Measurements from ENCODE around the gene FBXL12.
"Not testable (repeated sequence)": the region's sequence is repeated elsewhere in the genome, so short reads cannot be mapped to it uniquely, and the experiment has no call there.

Gene FBXL12, protein sequence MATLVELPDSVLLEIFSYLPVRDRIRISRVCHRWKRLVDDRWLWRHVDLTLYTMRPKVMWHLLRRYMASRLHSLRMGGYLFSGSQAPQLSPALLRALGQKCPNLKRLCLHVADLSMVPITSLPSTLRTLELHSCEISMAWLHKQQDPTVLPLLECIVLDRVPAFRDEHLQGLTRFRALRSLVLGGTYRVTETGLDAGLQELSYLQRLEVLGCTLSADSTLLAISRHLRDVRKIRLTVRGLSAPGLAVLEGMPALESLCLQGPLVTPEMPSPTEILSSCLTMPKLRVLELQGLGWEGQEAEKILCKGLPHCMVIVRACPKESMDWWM

DNA sequence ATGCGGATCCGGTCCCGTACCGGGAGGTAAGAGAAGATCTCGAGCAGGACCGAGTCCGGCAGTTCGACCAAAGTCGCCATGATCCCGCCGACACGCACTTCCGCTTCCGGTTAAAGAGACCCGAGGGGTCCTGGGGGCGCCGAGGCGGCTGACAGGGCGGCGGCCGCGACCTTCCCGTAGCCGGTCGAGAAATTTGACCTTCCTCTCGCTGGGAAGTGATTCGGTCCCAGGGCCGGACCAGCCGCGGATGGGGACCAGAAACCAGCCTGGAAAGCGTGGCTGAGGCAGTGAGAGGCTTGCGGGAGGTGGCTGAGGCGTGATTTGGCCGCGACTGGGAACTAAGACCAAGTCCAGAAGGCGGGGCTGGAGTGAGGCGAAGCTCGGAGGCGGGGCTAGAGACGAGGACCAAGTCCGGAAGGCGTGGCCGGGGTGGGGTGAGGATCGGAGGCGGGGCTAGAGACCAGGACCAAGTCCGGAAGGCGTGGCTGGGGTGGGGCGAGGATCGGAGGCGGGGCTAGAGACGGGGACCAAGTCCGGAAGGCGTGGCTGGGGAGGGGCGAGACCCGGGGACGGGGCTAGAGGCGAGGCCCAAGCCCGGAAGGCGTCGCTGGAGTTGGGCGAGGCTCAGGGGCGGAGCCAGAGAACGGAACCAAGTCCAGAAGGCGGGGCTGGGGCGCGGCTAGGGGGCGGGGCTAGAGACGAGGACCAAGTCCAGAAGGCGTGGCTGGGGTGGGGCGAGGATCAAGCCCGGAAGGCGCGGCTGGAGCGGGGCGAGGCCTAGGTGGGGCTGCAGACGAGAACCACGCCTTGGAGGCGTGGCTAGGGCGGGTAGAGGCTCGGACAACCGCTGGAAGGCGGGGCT is at the start of gene FBXL12:
TSS of gene FBXL12 (minus strand) at position 346 of the 862 bp plus-strand sequence. CDS start at position 80, 266 bp downstream.
- DNase-seq: peak; percentile 100

DNA sequence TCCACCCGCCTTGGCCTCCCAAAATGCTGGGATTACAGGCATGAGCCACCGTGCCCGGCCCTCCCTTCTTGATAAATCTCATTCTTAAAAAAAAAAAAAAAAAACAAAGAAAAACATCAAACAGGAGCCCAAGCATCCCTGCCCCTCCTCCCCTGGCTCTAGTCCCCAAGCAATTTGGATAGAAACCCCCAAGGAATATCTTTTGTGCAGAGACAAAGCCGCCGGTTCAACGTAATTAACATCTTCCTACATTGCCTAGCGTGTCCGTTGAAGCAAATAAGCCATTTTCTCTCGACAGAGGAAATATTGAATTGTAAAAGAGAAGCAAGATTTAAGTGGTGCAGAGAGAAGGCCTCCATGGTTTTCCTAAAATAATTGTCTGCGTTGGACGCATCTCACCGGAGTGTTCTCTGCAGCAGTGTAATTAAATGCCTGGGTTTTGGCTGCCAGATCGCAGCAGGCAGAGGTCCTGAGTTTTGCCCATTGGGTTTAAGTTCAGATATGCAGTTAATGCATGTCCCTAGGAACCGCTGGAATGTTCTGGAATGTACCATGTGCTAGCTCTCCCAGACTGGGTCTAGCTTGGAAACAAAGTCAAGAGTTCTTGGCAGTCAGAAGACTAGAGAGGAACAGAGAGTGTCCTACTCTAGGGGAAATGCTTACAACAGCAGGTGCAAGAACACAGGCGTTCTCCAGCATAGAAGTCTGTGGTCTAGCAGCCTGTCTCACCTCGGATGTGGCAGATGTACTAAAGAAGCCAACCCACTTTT is 47.0 kb upstream of the FBXL12 start:
- DNase-seq: peak; percentile 34

DNA sequence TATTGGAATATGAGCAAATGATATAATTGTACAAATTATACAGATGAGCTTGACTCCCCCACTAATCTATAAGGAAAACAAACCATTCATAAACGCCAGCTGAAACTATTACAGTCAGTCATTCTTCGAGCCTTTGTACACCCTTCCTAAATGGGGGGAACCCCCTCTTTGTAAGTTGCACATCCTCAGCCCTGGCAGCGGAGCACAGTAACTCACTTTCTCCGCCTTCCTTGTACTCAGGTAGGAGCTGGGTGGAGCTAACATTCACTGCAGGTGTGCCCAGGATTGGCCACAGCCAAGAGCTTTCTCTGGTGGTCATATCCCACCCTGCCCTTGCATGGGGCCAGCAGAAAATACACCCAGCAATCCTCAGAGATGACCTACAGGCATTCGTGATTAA is 44.9 kb upstream of the FBXL12 start:
- no peak for DNase-seq

DNA sequence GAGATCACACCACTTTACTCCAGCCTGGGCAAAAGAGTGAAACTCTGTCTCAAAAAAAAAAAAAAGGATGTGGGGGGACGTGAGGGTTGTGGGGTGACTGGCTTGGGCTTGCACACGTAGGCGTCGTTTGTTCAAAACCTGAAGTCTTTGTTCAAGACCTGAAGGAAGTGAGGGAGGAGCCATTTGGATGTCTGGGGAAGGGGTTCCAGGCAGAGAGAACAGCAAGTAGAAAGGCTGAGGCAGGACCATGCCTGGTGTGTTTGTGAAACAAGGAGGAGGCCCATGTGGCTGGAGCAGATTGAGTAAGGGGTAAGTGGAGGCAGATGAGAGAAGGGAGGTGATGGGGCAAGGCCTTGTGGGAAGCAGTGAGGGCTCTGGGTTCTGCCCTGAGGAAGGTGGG is 44.1 kb upstream of the FBXL12 start:
- no peak for DNase-seq

DNA sequence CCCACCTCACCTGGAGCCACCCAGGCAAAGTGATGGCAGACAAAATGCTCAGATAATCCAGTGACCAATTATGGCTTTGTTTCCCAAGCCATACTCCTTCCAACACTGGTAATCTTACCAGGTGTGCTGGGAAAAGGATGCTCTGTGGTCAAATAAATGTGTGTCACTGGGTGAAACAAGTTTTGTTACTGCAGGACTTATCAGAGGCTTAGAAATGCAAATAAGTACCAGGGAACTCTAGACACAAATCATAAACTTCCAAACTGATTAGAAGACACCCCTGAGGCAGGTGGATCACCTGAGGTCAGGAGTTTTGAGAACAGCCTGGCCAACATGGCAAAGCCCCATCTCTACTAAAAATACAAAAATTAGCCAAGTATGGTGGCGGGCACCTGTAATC is 42.6 kb upstream of the FBXL12 start:
- no peak for DNase-seq

DNA sequence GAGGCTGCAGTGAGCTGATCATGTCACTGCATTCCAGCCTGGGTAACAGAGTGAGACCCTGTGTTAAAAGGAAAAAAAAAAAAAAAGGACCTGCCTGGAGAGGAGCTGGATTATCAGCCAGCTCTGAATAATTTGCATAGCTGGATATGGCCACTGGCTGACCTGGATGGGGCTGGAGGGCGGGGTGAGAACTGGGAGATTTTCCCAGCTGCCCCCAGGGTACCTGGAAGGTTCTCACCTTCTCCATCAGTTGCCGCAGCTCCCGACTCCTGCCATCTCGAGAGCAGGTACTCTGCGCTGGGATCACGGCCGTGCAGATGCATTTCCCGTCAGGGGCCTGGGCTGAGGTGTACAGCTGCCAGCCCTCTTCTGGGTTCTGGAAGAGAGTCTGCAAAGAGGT is 41.5 kb upstream of the FBXL12 start:
- DNase-seq: no peak

DNA sequence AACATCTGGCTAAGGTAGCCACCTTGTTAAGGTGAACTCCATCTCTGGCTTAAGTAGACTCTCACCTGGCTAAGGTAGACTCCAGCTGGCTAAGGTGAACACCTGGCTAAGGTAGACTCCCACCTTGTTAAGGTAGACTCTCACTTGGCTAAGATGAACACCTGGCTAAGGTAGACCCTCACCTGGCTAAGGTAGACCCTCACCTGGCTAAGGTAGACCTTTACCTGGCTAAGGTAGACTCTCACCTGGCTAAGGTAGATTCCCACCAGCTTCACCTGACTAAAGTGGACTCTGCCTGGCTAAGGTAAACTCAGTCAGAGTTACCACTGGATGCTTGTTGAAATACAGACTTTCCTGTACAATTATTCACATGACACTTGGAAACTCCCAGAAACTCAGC is 39.9 kb upstream of the FBXL12 start:
- DNase-seq: no peak

DNA sequence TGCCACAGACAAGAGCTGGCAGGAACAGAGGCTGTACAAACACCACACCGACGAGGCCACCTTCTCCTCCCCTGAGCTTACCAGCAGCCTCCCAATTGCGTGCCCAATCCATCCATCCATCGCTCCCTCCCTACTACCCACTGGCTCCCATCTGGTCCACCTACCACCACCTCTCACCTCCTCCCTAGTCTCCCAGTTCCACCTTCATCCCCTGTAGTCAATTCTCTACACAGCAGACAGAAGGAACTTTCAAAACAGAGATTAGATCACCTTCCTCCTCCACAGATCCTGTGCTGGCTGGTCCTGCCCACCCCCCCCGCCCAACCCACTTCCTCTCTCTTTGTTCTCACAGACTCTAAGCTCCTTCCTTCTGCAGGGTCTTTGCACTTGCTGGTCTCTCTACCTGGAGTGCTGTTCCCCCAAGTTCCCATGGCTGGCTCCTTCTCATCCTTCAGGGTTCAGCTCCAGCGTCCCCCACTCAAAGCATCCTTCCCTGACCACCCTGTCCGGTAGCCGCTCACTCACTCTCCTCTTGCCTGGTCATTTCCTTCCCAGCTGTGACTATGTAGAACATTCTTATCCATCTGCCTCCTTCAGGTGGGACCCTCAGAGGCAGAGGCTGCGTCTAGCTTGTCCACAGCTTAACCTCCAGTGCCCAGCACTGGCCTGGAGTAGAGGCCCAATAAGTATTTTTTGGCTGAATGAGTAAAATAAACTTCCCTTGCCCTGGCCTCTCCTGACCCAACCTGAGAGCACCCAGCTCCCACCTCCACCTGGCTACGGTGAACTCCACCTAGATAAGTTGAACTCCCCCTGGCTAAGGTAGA is 39.3 kb upstream of the FBXL12 start:
- peak; percentile 38 for DNase-seq

DNA sequence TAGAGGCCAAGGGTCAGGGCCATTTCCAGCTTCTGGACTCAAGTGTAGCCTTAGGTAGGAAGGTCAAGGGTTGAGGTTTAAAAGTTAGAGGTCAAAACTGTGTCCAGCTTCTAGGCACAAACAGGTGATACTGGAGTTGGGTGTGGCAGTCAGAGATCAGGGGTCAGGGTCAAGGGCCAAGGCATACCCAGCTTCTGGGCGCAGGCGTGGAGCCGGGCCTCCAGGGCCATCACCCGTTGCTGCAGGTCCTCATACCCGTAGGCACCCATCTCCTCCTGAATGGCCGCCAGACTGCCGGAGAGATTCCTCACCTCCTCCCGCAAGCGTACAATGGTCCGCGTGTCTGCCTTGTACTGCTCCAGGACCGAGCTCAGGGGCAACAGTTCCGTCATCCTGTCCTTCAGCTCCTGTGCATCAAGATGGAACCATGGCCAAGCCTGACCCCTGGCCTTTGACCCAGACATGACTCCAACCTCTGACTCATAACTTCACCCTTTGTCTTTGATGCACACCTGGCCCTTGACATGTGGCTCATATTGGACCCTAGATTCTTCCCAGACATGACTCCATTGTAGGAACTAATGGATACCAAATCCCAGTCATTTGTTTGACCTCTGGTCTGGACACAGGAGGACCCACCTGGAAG is 38.3 kb upstream of the FBXL12 start:
- DNase-seq: no peak

DNA sequence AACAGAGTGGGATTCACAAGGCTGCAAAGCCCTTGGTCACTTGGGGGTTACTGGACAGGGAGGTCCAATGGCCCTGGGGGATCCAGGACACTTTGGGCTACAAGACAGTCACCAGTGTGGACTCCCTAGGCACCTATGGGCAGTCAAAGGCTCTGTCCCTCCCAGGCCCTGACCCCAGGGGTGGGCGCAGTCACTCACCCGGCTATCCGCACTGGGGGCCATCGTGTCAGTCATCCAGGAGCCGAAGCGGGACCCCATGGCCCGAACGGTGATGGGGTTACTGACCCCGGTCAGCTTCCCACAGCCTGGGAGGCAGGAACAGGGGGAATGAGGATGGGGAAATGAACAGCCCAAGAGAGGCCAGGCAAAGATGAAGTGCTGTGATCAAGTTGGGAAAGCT is 37.7 kb upstream of the FBXL12 start:
- DNase-seq: no peak

DNA sequence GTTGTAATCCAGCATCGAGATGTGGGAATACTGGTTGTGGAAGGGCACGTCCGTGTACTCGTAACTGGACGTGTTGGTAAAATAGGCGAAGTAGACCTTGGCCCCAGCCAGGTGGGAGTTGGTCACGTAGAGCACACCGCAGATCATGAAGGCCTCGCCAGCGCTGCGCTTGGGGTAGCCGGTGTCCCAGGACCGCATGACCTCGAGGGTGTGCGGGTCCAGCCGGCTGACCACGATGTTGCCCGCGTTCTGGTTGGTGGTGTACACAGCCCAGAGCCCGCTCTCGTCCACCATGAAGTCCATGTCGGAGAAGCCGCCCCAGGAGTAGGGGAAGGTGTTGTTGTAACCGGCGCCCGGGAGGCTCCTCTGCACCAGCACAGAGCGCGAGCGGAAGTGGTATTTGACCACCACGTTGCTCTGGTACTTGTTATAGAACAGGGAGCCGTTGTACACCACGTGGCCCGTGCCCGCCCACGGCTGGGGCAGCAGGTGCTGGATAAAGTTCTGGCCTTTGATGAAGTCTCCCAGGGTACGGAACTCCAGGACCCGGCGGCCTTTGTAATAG is 35.5 kb upstream of the FBXL12 start:
- DNase-seq: no peak

DNA sequence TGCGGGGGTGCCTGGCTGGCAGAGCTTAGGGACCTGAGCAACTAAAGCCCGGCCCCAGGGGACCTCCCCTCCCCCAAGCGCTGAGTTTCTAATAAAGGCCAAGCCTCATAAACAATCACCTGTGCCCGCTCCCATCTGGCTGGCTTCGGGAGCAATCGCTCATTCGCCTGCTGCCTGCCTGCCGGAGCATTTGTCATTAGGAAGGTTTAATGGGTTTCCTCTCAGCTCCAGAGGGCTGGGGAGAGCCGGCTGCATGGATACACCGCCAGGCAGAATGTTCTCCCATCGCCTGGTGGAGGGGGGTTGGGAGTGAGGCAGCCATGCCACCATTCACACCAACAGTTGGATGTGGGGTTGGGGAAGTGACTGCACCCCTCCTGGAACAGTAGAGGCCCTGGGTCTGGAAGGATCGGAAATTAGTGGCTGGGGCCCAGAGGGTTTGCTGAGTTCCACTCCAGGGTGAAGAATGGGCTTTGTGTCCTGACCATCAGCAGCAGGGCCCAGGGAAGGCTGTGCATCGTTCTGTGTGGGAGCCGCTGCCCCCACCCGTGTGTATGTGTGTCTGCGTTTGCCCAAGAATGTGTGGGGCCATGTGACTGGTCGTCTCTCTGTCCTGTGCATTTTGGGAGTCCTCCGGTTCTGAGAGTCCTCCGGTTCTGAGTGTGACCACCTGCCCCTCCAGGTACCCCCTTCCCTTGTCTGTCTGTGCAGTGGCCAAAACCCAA is 31.5 kb upstream of the FBXL12 start:
- no peak for DNase-seq

DNA sequence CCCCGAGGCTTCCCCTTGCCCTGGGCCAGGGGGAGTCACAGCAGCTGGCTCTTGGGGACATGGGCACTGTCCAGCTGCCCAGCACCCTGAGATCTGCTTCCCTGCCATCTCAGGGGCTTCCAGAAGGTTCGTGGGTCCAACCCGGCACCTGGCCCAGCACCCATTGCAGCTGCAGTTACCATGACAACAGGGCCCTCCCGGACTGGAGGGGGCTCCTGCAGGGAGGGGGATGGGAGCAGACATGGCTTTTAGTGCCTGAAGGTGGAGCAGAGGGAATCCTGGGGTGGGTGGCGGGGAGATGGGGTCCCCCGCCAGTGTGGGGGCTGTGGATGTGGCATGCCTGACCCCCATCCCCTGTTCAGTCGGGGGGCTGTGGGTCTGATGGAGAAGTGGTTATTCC is 30.9 kb upstream of the FBXL12 start:
- DNase-seq: no peak

DNA sequence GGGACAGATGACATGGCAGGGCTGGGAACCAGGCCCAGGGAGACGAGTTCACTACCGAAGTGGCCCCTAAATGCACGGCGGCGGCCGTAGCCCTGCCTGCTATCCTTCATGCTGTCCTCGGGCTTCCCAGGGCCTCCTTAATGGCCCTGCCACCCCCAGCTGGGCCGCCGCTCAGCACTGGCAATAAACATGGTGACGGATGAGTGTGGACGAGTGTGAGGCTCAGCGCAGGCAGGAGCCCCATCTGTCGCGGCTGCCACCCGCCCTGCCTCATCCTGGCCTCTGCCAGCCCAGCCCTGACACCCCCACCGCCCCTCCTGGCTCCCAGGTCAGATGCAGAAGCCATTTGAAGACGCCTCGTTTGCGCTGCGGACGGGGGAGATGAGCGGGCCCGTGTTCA is 29.9 kb upstream of the FBXL12 start:
- DNase-seq: no peak

DNA sequence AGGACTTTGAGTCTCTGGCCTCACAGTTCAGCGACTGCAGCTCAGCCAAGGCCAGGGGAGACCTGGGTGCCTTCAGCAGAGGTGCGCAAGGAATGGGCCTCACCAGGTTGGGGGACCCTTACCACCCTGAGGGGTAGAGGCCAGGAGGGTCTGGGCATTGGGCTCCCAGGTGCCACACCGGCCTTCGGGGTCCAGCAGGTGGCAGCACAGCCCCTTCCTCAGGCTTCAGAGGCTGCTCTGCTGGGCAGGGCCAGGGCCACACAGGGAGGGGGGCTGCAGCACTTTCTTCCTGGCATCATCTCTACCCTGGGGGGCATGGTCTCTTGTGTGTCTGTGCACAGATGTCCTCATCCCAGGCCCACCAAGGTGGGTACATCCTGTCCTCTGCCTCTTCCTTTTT is 29.2 kb upstream of the FBXL12 start:
- DNase-seq: no peak

DNA sequence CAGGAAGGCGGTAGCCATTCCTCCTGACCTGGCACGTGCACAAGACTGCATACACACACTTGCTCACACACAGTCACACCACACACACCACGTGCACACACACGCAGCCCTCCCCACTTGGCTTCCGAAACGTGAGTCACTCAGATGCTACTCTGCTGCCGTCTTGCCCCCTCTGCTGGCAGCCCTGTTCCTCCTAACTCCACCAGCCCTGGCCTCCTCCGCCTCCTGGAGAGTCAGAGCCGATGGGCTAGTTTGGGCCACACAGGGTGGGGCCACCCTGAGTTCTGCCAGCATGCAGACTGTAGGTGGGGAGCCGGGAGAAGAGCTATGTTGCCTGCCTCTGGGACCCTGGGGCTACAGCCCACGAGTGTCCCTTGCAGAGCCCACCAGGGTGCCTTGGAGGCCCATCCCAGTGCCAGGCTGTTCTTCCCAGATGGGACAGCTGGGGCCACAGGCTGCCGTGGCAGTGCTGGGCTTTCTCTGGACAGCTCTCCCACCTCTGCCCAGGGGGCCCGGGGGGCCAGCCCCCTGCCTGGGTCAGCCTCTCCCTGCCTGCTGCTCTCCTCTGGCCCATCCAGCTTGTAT is 28.3 kb upstream of the FBXL12 start:
- DNase-seq: peak; percentile 45

DNA sequence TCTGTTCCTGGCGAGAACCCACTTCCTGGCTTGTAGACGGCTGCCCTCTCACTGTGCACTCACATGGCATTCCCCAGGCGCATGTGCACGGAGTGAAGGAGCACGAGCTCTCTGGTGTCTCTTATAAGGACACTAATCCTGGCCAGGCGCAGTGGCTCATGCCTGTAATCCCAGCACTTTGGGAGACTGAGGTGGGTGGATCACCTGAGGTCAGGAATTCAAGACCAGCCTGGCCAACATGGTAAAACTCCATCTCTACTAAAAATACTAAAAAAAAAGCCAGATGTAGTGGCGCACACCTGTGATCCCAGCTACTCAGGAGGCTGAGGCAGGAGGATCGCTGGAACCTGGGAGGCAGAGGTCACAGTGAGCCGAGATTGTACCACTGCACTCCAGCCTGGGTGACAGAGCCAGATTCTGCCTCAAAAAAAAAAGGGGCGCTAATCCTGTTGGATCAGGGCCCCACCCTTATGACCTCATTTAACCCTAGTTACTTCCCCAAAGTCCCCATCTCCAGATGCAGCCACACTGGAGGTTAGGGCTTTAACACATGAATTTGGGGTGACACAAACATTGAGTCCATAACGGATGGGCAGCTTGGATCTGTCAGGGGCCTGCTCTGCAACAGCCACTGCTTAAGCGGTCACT is 24.9 kb upstream of the FBXL12 start:
- DNase-seq: not testable (repeated sequence)

DNA sequence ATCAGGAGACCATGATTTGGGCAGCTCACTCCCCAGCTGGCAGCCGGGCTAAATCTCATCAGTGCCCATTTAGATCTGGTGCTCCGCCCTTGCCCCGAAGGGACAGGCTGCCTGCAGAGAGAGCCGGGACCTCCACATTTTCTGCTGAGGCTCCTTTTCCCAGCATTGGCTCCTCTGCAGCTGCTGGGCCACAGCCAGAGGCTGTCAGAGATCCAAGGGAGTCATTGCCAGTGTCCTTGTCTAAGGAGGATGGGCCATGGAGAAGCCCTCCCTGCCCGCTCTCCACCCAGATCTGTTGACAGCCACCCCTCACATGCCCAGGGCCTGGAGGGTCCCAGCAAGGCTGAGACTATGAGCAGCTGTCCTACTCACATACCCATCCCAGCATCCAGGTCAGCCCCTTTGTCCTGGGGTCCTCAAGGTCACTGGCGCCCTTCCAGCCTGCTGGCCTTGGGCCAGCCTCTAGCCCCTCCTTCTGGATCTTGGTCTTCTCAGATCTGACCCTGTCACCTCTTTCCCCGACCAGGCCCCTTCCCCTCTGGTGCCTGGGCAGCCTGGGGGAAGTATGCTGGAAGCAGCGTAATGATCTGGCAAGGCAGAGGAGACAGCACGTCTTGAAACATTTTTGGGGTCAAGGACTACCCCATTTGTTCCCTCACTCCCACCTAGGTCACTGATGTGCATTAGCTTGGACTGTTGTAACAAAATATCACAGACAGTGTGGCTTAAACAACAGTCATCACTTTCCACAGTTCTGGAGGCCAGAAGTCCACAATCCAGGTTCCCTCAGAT is 24.2 kb upstream of the FBXL12 start:
- DNase-seq: no peak

DNA sequence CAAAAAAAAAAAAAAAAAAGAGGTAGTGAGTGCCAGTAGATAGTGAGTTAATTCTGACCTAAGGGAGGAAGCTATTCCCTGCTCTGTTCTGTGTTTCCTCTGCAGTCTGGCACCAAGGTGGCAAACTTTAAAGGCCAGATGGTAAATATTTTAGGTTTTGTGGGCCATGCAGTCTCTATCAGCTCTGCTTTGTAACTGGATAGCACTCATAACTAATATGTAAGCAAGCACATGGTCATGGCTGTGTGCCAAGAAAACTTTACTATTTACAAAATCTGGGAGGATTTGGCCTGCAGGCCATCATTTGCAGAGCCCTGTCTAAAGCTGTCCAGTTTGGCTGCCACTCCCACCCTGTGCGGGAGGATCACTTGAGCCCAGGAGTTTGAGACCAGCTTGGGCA is 20.5 kb upstream of the FBXL12 start:
- no peak for DNase-seq

Measured in activated CD4-positive, alpha-beta T cell treated with anti-CD3 and anti-CD28 coated beads, Interleukin-10, Interleukin-2, amounts not matched to agents 100 ng/mL and 50 ng/mL, durations not matched to agents 16 hours and 8 hours (primary cell).